Nephron progenitor cell (in vitro differentiated cells): Measurements from ENCODE around the gene EXOC3.
A peak's percentile ranks its signal among the peaks of the same experiment; 100 is the strongest.

Experiments used
- DNase-seq: peaks from one replicate; pipeline ENCODE4 v3.0.0; 2021
- H3K27ac Mint-ChIP-seq: 2 replicates; pipeline ENCODE4 v1.8.0; 2021; ENCODE audit warnings: mild to moderate bottlenecking, moderate library complexity, mixed read lengths
- H3K27me3 Mint-ChIP-seq: 2 replicates; pipeline ENCODE4 v1.8.0; 2021; ENCODE audit warnings: mild to moderate bottlenecking, low read depth, mixed read lengths; ENCODE audit not compliant: poor library complexity
- H3K36me3 Mint-ChIP-seq: 2 replicates; pipeline ENCODE4 v1.8.0; 2021; ENCODE audit warnings: low read depth, mixed read lengths
- H3K4me1 Mint-ChIP-seq: 2 replicates; pipeline ENCODE4 v1.8.0; 2021; ENCODE audit warnings: mixed read lengths
- H3K4me3 Mint-ChIP-seq: 2 replicates; pipeline ENCODE4 v1.8.0; 2021; ENCODE audit warnings: mild to moderate bottlenecking, moderate library complexity, mixed read lengths
- H3K9me3 Mint-ChIP-seq: 2 replicates; pipeline ENCODE4 v1.8.0; 2021; ENCODE audit warnings: mild to moderate bottlenecking, moderate library complexity, mixed read lengths
- CTCF ChIP-seq: fragments of 200-600 bp; sonication (generic); IDR thresholded peaks from 2 replicates; pipeline ENCODE4 v1.5.0; 2021; ENCODE audit warnings: antibody characterized with exemption

EXOC3 gene

GRCh38 chr5:476102-476813, 33.3 kb downstream of the EXOC3 start:
- Mint-ChIP-seq H3K9me3 (no peaks in the 10 kb centered on the region), H3K27me3 (peaks cover 46% of the 10 kb centered on the region), H3K36me3 (peaks cover 5% of the 10 kb centered on the region), H3K4me3 (no peak overlapping the region), H3K27ac (no peak overlapping the region), H3K4me1 (peaks cover 12% of the 10 kb centered on the region)
- peak; percentile 5 for DNase-seq
- no peak for TF ChIP-seq CTCF

GRCh38 chr5:476814-477175, 33.8 kb downstream of the EXOC3 start:
- no peak overlapping the region for H3K4me3 Mint-ChIP-seq

GRCh38 chr5:477247-477646, 34.3 kb downstream of the EXOC3 start:
- no peak for TF ChIP-seq CTCF
- no peak overlapping the region for H3K27ac Mint-ChIP-seq
- peak; percentile 3 for DNase-seq
- H3K27me3 Mint-ChIP-seq, result peaks cover 46% of the 10 kb centered on the region
- H3K4me3 Mint-ChIP-seq, result no peak overlapping the region
- H3K9me3 Mint-ChIP-seq, result no peaks in the 10 kb centered on the region
- H3K4me1 Mint-ChIP-seq, result peaks cover 3% of the 10 kb centered on the region
- no peaks in the 10 kb centered on the region for H3K36me3 Mint-ChIP-seq

More at GRCh38 chr5:476814-477175, 33.8 kb downstream of the EXOC3 start:
- Mint-ChIP-seq H3K27me3 (peaks cover 46% of the 10 kb centered on the region), H3K27ac (no peak overlapping the region), H3K4me1 (peaks cover 6% of the 10 kb centered on the region), H3K36me3 (peaks cover 2% of the 10 kb centered on the region), H3K9me3 (no peaks in the 10 kb centered on the region)
- peak; percentile 2 for DNase-seq
- no peak for TF ChIP-seq CTCF

- Mint-ChIP-seq H3K27ac (no peak overlapping the region), H3K9me3 (no peaks in the 10 kb centered on the region), H3K4me1 (peaks cover 3% of the 10 kb centered on the region)
Measured at GRCh38 chr5:477871-478270, 34.9 kb downstream of the EXOC3 start.

GRCh38 chr5:478369-478981, 35.5 kb downstream of the EXOC3 start:
- H3K36me3 Mint-ChIP-seq, result no peaks in the 10 kb centered on the region
- H3K27ac Mint-ChIP-seq, result no peak overlapping the region
- H3K4me1 Mint-ChIP-seq, result peaks cover 3% of the 10 kb centered on the region
- no peak overlapping the region for H3K4me3 Mint-ChIP-seq
- peaks cover 46% of the 10 kb centered on the region for H3K27me3 Mint-ChIP-seq
- no peak for TF ChIP-seq CTCF
- no peaks in the 10 kb centered on the region for H3K9me3 Mint-ChIP-seq
- no peak for DNase-seq

More at GRCh38 chr5:477871-478270, 34.9 kb downstream of the EXOC3 start:
- peaks cover 46% of the 10 kb centered on the region for H3K27me3 Mint-ChIP-seq
- no peaks in the 10 kb centered on the region for H3K36me3 Mint-ChIP-seq
- no peak for TF ChIP-seq CTCF
- no peak overlapping the region for H3K4me3 Mint-ChIP-seq
- no peak for DNase-seq
